GM18508 (cell line): Measurements from ENCODE around the gene MT1X.
"Not testable (repeated sequence)": the region's sequence is repeated elsewhere in the genome, so short reads cannot be mapped to it uniquely, and the experiment has no call there.

Source experiments
- ATAC-seq: cut with Tn5 transposase; IDR thresholded peaks from one replicate; pipeline ENCODE4 v1.9.1; 2021; ENCODE audit warnings: moderate number of reproducible peaks; ENCODE audit not compliant: insufficient read depth, unreplicated experiment

MT1X gene

GRCh38 chr16:56652600-56652999, 29.7 kb upstream of the MT1X start:
- no peak for ATAC-seq

- ATAC-seq: no peak
Measured at GRCh38 chr16:56653218-56653617, 29.1 kb upstream of the MT1X start.

DNA sequence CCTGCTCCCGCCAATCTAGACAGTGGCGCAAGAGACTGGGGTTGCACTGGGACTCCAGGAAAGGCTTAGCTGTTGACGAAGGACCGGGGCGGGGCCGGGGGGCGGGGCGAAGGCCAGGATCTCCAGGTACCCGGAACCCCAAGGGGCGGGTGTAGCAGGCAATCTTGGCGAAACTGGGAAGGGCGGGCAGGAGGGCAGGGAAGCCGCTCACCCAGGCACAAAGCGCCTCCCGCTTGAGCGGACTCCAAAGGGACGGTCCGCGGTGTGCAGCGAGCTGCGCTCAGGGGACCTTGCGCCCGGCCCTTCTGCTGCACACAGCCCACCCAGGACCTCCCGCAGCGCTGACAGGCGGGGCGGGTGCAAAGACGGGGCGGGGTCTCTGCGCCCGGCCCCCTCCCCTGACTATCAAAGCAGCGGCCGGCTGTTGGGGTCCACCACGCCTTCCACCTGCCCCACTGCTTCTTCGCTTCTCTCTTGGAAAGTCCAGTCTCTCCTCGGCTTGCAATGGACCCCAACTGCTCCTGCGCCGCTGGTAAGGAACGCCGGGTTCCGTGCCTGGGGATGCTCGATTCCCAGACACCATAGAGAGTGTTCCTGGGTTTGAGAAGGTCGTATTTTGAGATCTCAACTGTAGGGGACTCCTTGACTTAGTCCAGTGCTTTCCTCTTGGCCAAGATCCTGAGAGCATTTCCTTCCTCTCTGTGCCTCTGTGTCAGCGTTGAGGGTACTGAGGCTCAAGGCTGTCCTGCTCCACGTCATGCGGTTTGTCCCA, 24.5 kb upstream of the MT1X start, which contains the start of gene MT1F:
MT1F (plus strand) TSS at position 405 of the 772 bp plus-strand sequence; CDS start at position 505, 100 bp downstream.
- no peak for ATAC-seq

DNA sequence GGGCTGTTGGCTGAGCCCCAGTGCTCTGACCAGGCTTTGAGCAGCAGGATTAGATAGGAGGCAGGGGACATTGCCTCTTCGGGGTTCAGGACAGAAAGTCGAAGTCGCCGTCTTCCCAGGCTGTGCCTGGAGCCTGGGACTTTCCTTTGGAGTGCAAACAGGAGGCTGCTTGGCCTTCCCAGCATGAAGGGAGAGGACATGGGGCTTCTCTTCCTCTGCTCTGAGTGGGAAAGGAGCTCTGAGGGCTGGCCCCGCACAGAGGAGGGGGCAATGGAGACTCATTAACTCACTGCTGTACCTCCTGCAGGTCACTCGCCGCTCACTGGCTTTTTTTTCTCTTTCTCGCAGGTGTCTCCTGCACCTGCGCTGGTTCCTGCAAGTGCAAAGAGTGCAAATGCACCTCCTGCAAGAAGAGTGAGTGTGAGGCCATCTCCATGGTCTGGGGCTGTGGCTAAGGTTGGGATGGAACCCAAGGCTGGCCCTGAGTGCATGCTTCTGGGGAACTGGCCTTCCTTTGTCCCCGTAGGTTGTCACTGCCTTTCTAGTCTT, 23.9 kb upstream of the MT1X start:
- no peak for ATAC-seq

DNA sequence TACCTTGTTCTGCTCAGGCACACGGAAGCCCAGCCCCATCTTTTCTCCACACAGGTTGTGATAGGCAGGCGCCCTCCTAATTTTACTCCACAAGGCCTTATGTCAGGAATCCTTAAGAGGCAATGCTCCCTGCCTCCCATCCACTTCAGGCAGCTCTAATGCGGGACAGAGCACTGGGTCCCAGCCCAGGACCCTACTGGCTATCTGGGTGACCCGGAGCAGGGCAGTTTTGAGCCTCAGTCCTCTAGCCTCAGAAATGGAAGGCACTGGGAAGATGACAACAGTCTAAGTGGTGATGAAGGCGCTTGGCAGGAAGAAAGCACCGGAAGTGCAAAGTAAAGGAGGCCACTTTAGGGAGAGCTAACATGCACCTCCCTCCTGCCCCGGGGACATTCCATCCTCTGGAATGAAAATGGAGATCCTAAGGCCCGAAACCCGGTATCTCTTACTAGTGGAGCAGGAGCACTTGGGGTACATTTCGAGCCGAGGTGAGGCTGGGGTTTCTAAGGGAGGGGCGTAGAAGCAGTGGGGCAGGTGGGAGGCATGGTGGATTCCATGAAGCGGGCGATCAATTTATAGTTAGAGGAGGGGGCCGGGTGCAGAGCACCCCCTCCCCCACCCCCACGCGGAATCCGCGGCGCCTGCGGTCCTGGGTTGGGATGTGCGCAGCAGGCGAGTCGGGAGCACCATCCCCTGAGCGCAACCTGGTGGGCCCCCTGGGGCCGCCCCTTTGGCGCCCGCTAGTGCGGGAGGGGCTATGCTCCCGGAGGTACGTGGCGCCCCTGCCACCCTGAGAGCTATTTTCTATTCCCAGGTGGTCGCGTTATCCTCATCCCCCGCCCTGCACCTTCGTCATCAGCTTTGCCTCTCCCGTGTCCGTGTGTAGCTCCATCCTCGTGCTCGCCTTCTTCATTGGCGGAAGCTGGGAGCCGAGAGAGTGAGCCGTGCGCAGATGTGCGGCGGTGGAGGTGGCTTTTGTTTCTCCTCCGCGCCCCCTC, 19.6 kb upstream of the MT1X start:
- no peak for ATAC-seq

- no peak for ATAC-seq
Measured at GRCh38 chr16:56664506-56664905, 17.8 kb upstream of the MT1X start.

DNA sequence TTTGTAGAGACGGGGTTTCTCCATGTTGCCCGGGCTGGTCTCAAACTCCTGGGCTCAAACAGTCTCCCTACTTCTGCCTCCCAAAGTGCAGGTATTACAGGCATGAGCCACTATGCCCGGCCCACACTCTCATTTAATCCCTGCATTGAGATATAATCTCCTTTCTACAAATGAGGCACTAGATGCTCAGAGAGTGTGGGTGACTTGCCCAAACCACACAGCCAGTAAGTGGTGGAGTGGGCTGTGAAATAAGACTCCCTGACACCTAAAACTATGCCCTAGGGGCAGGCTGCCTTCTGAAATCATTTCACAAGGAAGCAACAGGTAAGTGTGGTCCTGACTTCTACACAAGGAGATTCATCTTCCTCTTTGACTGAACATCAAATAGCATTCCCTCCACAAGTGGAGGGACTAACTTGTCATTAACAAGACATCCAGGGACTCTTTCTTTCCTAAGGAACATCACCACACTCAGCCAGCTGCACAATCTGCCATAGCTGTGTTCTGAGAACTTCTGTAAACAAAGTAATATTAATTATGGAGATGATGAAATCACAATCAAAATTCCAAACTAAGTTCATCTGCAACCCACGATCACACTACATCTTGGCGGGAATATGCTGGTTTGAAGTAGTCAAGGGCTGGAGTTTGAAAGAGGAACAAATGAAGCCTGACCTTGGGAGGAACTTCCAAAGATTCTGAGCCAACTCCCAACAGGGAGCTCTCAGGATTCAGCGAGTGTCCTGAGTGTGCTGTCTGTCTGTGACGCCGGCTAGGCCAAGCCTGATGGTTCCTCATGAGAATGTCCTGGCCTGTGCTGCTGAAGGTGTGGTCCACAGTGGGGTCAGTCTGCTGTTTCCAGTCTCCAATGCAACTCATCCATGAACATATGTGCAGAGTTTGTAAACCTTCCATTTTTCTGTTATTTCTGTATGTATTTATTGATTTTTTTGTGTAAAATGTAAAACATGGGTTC, 16.7 kb upstream of the MT1X start:
- ATAC-seq: not testable (repeated sequence)

DNA sequence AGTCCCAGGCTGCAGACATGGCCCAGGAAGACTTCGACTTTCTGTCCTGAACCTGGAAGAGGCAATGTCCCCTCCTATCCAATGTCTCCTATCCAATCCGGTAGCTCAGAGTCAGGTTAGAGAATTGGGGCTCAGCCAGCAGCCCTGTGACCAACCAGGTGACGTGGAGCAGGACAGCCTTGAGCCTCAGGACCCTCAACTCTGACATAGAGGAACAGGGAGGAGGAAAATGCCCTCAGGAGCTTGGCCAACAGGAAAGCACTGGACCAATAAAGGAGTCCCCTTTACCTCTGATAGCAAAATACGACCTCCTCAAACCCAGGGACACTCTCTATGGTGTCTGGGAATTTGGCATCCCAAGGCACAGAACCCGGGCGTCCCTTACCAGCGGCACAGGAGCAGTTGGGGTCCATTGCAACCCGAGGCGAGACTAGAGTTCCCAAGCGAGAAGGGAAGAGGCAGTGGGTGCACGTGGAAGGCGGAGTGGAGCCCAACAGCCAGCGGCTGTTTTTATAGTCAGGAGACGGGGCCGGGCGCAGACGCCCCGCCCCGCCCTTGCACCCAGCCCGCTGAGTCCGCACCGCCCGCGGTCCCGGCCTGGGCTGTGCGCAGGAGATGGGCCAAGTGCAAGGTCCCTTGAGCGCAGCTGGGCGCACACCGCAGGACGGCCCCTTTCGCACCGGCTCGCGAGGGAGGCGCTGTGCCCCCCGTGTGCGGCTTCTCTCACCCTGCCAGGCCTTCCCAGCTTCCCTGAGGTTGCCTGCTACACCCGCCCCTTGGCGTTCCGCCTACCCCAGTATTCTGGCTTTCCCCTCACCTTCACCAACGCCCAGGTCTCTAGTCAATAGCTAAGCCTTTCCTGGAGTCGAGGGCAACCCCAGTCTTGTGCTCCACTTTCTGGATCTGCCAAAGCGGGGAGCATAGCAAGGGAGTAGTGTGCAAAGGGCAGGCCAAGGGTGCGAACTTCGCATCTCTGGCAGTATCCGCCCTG, 14.4 kb upstream of the MT1X start, which contains the start of gene MT1G:
MT1G (minus strand) TSS at position 485 of the 991 bp plus-strand sequence; CDS start at position 413, 72 bp downstream.
- no peak for ATAC-seq

DNA sequence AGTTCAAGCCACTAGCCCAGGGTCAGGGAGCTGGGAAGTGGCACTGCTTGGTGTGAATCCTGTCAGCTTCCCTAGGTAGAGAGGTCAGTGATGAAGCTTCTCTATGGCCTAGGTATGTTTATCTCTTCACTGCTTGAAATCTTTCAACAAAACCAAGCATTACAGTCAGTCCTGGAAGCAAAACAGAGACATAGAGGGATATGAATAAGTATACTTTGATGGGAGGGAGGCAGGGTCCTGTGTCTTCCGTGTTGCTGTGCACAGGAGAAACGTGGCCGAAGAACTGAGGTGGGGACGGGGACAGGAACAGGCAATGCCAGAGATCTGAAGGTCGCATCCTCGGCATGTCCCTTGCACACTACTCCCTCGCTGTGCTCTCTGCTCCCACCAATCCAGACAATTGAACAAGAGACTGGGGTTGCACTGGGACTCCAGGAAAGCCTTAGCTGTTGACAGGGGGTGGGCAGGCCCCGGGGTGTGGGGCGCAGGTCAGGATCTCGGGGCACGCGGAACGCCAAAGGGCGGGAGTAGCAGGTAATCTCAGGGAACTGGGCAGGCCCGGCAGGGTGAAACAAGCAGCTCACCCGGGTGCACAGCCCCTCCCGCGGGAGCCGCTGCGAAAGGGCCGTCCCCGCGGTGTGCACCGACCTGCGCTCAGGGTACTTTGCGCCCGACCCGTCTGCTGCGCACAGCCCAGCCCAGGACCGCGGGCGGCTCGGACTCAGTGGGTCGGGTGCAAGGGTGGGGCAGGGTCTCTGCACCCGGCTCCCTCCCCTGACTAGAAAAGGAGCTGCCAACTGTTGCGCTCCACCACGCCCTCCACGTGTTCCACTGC, 13.0 kb upstream of the MT1X start, which contains the start of gene MT1H:
MT1H (plus strand) TSS at position 810 of the 835 bp plus-strand sequence. CDS start 71 bp downstream, outside the sequence.
- ATAC-seq: no peak

- no peak for ATAC-seq
Measured at GRCh38 chr16:56669840-56670619, 12.2 kb upstream of the MT1X start.

DNA sequence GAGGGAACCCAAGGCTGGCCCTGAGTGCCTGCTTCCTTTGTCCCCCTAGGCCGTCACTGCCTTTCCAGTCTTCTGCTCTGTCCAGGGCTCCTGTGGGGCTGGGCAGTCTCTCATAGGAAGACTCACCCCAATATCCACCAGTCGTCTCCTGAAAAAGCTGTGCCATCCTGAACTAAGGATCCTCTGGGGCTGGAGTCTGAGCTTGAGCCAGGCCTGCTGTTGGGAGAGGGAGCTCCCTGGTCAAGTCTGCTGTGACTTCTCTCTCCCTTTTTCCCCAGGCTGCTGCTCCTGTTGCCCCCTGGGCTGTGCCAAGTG, 11.7 kb upstream of the MT1X start:
- ATAC-seq: no peak

- not testable (repeated sequence) for ATAC-seq
Measured at GRCh38 chr16:56671691-56672090, 10.6 kb upstream of the MT1X start.

GRCh38 chr16:56672171-56672570, 10.1 kb upstream of the MT1X start:
- not testable (repeated sequence) for ATAC-seq

DNA sequence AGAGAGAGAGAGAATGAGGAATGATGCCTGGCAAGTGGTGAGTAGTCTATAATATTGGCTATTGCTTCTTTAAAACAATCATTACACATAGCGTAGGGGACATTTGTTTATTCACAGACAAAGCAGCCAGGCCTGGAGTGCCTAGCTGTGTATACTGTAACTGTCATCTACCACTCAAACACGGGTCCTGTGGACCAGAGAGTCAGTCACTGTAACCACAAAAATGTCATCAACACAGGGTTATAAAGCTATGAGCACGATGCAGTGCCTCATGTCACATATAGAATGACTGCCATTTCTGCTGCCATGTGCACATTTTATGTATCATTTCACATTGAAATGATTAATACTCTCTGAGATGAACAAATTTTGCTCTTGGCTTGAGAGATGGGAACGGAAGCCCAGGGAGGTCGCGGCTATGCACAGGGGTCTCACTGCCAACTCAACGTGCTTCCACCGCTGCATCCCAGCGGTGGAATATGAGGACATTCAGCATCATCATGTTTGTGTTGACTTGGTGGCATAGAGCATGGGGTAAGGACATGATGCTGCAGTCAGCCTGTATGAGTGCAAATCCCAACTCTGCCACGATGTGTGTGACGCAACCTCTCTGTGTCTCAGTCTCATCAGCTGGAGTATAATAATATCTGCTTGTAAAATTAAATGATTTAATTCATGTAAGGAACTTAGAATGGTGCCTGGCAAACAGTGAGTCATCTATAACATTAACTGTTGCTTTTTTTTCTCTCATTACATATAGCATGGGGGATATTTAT, 9.3 kb upstream of the MT1X start:
- ATAC-seq: no peak

DNA sequence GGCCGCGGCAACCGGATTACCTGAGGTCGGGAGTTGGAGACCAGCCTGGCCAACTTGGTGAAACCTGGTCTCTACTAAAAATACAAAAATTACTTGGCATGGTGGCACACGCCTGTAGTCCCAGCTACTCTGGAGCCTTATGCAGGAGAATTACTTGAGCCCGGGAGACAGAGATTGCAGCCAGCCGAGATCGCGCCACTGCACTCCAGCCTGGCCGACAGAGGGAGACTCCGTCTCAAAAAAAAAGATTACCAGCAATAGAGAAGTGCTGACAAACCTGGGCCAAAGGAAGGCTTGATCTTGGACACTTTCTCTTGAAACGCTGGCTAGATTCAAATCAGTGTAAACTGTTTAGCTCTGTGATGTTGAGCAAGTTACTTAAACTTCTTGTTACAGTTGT, 8.3 kb upstream of the MT1X start:
- ATAC-seq: no peak

DNA sequence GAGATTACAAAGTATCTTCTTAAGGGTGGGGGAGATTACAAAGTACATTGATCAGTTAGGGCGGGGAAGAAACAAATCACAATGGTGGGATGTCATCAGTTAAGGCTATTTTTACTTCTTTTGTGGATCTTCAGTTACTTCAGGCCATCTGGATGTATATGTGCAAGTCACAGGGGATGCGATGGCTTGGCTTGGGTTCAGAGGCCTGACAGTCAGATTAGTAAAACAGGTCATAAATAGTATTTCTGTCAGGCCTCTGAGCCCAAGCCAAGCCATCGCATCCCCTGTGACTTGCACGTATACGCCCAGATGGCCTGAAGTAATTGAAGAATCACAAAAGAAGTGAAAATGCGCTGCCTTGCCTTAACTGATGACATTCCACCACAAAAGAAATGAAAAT, 7.7 kb upstream of the MT1X start:
- ATAC-seq: not testable (repeated sequence)
